Measurements from ENCODE around the gene CD96.
"Not testable (repeated sequence)": the region's sequence is repeated elsewhere in the genome, so short reads cannot be mapped to it uniquely, and the experiment has no call there.

Gene CD96

GRCh38 chr3:111541911-111542483 is at the start of gene CD96:
TSS of gene CD96 (plus strand) at chr3:111542197. CDS start at chr3:111542249, 52 bp downstream.
- DNase-seq: no peak

GRCh38 chr3:111493276-111493675 is 48.7 kb upstream of the CD96 start:
- DNase-seq: no peak

- no peak for DNase-seq
Measured at GRCh38 chr3:111496894-111497559, 45.0 kb upstream of the CD96 start.

GRCh38 chr3:111498022-111498421 is 44.0 kb upstream of the CD96 start:
- DNase-seq: no peak

- no peak for DNase-seq
Measured at GRCh38 chr3:111506435-111506834, 35.6 kb upstream of the CD96 start.

GRCh38 chr3:111509308-111509707 is 32.7 kb upstream of the CD96 start:
- DNase-seq: no peak

GRCh38 chr3:111517801-111518200 is 24.2 kb upstream of the CD96 start:
- no peak for DNase-seq

- DNase-seq: no peak
Measured at GRCh38 chr3:111519178-111519855, 22.7 kb upstream of the CD96 start.

GRCh38 chr3:111521891-111522290 is 20.1 kb upstream of the CD96 start:
- DNase-seq: no peak

- DNase-seq: not testable (repeated sequence)
Measured at GRCh38 chr3:111524486-111524885, 17.5 kb upstream of the CD96 start.

- DNase-seq: no peak
Measured at GRCh38 chr3:111531446-111531845, 10.6 kb upstream of the CD96 start.

GRCh38 chr3:111534701-111535100 is 7.3 kb upstream of the CD96 start:
- DNase-seq: no peak

- DNase-seq: no peak
Measured at GRCh38 chr3:111538111-111538510, 3.9 kb upstream of the CD96 start.

- no peak for DNase-seq
Measured at GRCh38 chr3:111538681-111539083, 3.3 kb upstream of the CD96 start.

GRCh38 chr3:111539351-111540331 is 2.4 kb upstream of the CD96 start:
- DNase-seq: peak; percentile 56

- DNase-seq: no peak
Measured at GRCh38 chr3:111541391-111541790, 606 bp upstream of the CD96 start.

- DNase-seq: no peak
Measured at GRCh38 chr3:111542611-111543300, 759 bp downstream of the CD96 start.

- no peak for DNase-seq
Measured at GRCh38 chr3:111545349-111545748, 3.4 kb downstream of the CD96 start.

GRCh38 chr3:111547631-111548030 is 5.6 kb downstream of the CD96 start:
- DNase-seq: no peak

- DNase-seq: no peak
Measured at GRCh38 chr3:111548092-111548491, 6.1 kb downstream of the CD96 start.

- no peak for DNase-seq
Measured at GRCh38 chr3:111548756-111549155, 6.8 kb downstream of the CD96 start.

GRCh38 chr3:111561902-111562301 is 19.9 kb downstream of the CD96 start:
- DNase-seq: not testable (repeated sequence)
